NCI-H128 (cell line): ENCODE data around the gene COA3.
"Not testable (repeated sequence)": the region's sequence is repeated elsewhere in the genome, so short reads cannot be mapped to it uniquely, and the experiment has no call there.

Experiments
- DNase-seq: peaks from one replicate; lab custom pipeline; 2025; ENCODE audit not compliant: unreplicated experiment; lab: John Stamatoyannopoulos, UW

The COA3 gene

DNA sequence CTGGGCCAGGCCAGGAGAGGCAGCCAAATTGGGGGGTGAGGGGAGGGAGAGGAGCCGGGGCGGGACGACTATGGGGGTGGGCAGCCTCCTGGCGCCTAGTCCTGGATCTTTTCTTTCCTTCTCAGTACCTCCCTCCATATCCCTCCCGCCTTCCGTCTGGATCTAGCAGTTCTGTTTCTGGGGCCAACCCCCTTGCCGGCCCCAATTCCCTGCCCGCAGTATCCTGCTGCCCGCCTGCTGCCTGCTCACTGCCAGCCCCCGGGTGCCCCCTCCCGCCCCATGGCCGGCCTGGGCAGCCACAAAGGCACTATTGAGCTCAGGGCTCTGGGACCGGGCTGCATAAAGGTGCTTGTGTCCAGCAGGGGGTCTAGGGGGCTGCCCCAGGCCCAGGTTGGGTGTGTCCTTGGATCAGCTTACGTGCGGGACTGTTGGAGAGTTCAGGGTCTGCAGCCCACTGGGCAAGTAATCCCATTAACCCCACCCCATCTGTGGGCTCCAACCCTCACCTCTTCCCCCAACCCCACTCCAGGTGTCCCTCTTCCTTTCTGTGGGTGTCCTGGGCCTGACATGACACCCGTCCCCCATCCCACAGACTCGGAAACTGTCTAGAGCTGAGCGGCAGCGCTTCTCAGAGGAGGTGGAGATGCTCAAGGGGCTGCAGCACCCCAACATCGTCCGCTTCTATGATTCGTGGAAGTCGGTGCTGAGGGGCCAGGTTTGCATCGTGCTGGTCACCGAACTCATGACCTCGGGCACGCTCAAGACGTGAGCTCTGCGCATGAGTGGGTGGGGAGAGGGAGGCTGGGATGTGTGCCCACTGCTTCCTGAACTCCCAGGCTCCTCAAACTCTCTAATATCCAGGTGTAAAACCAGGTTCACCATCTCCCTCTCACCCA, 16.1 kb downstream of the COA3 start:
- no peak for DNase-seq

GRCh38 chr17:42781639-42782165, 16.8 kb downstream of the COA3 start:
- no peak for DNase-seq

DNA sequence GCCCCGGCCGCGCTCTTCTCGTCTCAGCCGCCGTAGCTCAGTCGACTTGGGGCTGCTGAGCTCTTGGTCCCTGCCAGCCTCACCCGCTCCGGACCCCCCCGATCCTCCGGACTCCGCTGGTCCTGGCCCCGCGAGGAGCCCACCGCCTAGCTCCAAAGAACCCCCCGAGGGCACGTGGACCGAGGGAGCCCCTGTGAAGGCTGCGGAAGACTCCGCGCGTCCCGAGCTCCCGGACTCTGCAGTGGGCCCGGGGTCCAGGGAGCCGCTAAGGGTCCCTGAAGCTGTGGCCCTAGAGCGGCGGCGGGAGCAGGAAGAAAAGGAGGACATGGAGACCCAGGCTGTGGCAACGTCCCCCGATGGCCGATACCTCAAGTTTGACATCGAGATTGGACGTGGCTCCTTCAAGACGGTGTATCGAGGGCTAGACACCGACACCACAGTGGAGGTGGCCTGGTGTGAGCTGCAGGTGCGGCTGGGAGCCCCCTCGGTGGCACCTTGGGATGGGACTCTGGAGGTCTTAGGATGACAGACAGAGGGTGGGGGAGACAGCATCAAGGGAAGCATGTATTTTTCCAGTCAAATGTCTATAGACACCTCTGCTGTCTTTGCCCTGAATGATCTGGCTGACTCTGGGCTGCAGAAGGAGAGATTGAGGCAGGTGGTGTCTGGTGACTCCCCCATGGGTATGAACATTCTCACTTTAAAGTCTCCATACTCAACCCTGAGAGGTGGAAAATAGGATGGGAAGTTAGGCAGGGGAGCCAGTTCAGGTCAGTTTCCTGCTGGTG, 17.5 kb downstream of the COA3 start:
- DNase-seq: no peak

GRCh38 chr17:42779936-42780850, 18.3 kb downstream of the COA3 start, which contains the start of gene WNK4:
TSS of gene WNK4 (plus strand) at chr17:42780610. CDS start at chr17:42780699, 89 bp downstream.
- DNase-seq: no peak

- DNase-seq: no peak
Measured at GRCh38 chr17:42779304-42779935, 19.1 kb downstream of the COA3 start.

- DNase-seq: no peak
Measured at GRCh38 chr17:42778570-42778969, 19.9 kb downstream of the COA3 start.

GRCh38 chr17:42775534-42776098, 22.9 kb downstream of the COA3 start:
- no peak for DNase-seq

- DNase-seq: no peak
Measured at GRCh38 chr17:42774066-42774745, 24.3 kb downstream of the COA3 start.

- peak; percentile 13 for DNase-seq
Measured at GRCh38 chr17:42773290-42774035, 25.0 kb downstream of the COA3 start, which contains the start of gene VPS25. TSS of gene VPS25 (plus strand) at chr17:42773449. CDS start at chr17:42773476, 27 bp downstream.

- no peak for DNase-seq
Measured at GRCh38 chr17:42772945-42773289, 25.6 kb downstream of the COA3 start.

DNA sequence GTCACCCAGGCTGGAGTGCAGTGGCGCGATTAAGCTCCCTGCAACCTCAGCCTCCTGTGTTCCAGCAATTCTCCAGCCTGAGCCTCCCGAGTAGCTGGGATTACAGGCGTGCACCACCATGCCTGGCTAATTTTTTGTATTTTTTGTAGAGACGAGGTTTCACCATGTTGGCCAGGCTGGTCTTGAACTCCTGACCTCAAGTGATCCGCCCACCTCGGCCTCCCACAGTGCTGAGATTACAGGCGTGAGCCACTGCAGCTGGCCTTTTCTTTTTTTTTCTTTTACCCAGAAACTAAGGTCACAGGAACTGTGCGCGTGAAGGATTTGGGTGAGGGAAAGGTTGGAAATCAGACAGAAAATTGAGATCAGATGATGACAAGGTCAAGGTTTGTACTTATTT, 28.5 kb downstream of the COA3 start:
- not testable (repeated sequence) for DNase-seq

- not testable (repeated sequence) for DNase-seq
Measured at GRCh38 chr17:42768006-42768405, 30.5 kb downstream of the COA3 start.

- DNase-seq: no peak
Measured at GRCh38 chr17:42767512-42767911, 31.0 kb downstream of the COA3 start.

GRCh38 chr17:42766124-42766523, 32.4 kb downstream of the COA3 start:
- DNase-seq: no peak

DNA sequence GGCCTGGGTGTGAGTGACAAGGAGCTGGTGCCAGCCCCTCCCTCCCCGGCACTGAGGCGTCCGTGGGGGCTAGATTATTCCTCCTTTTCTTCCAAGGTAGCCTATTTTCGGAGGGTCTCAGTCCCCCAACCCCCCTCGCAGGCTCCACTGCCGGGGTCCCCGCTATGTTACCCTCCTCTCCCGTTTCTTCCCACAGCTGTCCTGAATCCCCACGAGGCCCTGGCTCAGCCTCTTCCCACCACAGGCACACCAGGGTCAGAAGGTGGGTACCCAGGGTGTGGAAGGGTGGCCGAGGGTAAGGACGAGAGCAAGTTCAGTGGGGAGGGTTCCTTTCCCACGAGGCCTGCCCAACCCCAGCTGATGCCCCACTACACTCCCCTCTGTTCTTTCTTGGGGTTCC, 36.9 kb downstream of the COA3 start:
- no peak for DNase-seq

- DNase-seq: no peak
Measured at GRCh38 chr17:42760652-42761581, 37.6 kb downstream of the COA3 start, which contains the start of gene RAMP2. TSS of gene RAMP2 (plus strand) at chr17:42761227. CDS start at chr17:42761262, 35 bp downstream.

DNA sequence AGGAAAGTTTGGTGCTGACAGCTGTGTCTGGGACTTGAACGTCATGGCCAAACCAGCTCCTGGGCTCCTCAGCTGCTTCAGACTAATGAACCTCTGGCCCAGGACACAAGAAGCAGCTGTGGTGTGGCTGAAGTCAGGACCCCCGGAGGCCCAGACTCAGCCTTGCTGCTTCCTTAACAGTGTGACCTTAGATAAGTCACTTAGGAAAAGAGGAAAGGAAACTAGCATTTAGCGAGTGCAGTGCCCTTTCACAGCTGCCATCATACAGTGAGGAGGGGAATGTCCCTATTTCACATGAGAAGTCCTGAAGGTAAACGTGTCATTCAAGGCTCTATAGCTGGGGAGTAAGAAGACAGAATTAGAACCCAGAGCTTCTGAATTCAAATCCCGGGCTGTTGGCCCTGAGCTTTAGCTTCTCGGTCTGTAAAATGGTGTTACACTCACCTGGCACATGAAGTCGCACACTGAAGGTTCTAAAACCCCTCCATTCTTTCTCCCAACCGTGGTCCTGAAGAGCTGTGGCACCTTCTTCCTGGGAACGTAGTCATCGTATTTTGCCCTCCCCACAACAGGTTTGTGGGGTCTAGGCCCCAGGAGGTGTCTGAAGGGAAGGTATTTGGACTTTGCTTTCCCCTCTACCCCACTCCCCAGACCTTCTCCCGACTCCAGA, 38.4 kb downstream of the COA3 start:
- DNase-seq: no peak
